ENCODE data around the gene DLG5.

DLG5 gene

DNA sequence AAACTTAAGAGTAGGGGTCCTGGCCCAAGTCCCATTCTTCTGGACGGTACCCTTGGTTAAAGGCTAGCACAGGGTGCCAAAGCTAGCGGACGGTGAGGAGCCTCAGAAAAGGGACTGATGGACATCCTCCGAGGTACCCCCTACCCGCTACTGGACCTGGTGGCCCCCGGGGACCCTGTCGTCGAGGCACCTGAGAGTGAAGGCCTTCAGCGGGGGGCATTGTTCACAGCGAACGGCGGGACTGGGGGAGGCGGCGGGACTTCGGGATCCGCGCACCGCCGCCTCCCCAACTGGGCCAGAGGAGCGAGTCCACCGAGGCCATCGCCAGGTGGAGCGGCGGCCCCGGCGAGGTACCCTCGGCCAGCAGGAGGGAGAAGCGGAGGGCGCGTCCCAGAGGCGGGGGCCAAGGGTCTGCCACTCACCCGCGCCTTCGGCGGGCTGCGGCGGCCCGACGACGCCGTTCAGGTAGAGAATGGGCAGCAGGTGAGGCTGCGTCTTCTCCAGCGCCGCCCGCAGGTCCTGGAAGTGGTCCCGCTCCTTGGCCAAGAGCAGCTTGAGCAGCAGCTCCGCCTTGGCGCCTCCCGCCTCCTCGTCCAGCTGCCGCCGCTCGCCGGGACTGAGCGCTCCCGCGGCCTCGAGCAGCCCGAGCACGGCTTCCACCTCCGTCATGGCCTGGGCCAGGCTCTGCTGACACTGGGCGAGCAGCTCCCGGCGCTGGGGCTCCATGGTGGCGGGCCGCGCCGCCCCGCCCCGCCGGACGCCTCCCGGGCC is 575 bp downstream of the DLG5 start (continued):
- TF ChIP-seq, protein P1, sequence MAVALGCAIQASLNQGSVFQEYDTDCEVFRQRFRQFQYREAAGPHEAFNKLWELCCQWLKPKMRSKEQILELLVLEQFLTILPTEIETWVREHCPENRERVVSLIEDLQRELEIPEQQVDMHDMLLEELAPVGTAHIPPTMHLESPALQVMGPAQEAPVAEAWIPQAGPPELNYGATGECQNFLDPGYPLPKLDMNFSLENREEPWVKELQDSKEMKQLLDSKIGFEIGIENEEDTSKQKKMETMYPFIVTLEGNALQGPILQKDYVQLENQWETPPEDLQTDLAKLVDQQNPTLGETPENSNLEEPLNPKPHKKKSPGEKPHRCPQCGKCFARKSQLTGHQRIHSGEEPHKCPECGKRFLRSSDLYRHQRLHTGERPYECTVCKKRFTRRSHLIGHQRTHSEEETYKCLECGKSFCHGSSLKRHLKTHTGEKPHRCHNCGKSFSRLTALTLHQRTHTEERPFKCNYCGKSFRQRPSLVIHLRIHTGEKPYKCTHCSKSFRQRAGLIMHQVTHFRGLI (tag by site-specific recombination; IDR thresholded peaks at IDR 0.05): no peak
- TF ChIP-seq MZF1 (tag by site-specific recombination; IDR thresholded peaks at IDR 0.05; ENCODE audit: borderline replicate concordance): no peak
- TF ChIP-seq BCL11A (tag by site-specific recombination; IDR thresholded peaks at IDR 0.05; ENCODE audit: low read depth): no peak
- TF ChIP-seq, protein P2, sequence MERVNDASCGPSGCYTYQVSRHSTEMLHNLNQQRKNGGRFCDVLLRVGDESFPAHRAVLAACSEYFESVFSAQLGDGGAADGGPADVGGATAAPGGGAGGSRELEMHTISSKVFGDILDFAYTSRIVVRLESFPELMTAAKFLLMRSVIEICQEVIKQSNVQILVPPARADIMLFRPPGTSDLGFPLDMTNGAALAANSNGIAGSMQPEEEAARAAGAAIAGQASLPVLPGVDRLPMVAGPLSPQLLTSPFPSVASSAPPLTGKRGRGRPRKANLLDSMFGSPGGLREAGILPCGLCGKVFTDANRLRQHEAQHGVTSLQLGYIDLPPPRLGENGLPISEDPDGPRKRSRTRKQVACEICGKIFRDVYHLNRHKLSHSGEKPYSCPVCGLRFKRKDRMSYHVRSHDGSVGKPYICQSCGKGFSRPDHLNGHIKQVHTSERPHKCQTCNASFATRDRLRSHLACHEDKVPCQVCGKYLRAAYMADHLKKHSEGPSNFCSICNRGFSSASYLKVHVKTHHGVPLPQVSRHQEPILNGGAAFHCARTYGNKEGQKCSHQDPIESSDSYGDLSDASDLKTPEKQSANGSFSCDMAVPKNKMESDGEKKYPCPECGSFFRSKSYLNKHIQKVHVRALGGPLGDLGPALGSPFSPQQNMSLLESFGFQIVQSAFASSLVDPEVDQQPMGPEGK (tag by site-specific recombination; IDR thresholded peaks at IDR 0.05): peak; percentile 66; the same call in 1 of the 2 replicates
- TF ChIP-seq ZNF426 (tag by site-specific recombination; IDR thresholded peaks at IDR 0.05): no peak
- no peak for TF ChIP-seq ZNF221 (tag by site-specific recombination; IDR thresholded peaks at IDR 0.05; ENCODE audit: borderline replicate concordance)
- TF ChIP-seq ZNF626 (tag by site-specific recombination; IDR thresholded peaks at IDR 0.05): no peak
- TF ChIP-seq ZNF324 (tag by site-specific recombination; IDR thresholded peaks at IDR 0.05): no peak
- peak; percentile 48; the same call in 1 of the 2 replicates for TF ChIP-seq ZBTB20 (tag by site-specific recombination; IDR thresholded peaks at IDR 0.05)
- no peak for TF ChIP-seq ZNF10 (tag by site-specific recombination; IDR thresholded peaks at IDR 0.05)
- no peak for TF ChIP-seq ZNF175 (tag by site-specific recombination; IDR thresholded peaks at IDR 0.05)
- TF ChIP-seq, protein P3, sequence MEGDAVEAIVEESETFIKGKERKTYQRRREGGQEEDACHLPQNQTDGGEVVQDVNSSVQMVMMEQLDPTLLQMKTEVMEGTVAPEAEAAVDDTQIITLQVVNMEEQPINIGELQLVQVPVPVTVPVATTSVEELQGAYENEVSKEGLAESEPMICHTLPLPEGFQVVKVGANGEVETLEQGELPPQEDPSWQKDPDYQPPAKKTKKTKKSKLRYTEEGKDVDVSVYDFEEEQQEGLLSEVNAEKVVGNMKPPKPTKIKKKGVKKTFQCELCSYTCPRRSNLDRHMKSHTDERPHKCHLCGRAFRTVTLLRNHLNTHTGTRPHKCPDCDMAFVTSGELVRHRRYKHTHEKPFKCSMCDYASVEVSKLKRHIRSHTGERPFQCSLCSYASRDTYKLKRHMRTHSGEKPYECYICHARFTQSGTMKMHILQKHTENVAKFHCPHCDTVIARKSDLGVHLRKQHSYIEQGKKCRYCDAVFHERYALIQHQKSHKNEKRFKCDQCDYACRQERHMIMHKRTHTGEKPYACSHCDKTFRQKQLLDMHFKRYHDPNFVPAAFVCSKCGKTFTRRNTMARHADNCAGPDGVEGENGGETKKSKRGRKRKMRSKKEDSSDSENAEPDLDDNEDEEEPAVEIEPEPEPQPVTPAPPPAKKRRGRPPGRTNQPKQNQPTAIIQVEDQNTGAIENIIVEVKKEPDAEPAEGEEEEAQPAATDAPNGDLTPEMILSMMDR (tag by site-specific recombination; IDR thresholded peaks at IDR 0.05): peak; percentile 74
- TF ChIP-seq, protein P4, sequence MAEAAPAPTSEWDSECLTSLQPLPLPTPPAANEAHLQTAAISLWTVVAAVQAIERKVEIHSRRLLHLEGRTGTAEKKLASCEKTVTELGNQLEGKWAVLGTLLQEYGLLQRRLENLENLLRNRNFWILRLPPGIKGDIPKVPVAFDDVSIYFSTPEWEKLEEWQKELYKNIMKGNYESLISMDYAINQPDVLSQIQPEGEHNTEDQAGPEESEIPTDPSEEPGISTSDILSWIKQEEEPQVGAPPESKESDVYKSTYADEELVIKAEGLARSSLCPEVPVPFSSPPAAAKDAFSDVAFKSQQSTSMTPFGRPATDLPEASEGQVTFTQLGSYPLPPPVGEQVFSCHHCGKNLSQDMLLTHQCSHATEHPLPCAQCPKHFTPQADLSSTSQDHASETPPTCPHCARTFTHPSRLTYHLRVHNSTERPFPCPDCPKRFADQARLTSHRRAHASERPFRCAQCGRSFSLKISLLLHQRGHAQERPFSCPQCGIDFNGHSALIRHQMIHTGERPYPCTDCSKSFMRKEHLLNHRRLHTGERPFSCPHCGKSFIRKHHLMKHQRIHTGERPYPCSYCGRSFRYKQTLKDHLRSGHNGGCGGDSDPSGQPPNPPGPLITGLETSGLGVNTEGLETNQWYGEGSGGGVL (tag by site-specific recombination; IDR thresholded peaks at IDR 0.05): 0 out of 2 replicates have a peak, but pooled peaks have one; percentile 21
- TF ChIP-seq ZNF335 (tag by site-specific recombination; conservative IDR thresholded peaks at IDR 0.05): peak; percentile 66
- no peak for TF ChIP-seq ZNF146 (tag by site-specific recombination; IDR thresholded peaks at IDR 0.05)
- TF ChIP-seq ZNF423 (tag by site-specific recombination; IDR thresholded peaks at IDR 0.05): no peak
- no peak for TF ChIP-seq ZNF530 (tag by site-specific recombination; IDR thresholded peaks at IDR 0.05; ENCODE audit: low read depth)
- TF ChIP-seq, protein P5, sequence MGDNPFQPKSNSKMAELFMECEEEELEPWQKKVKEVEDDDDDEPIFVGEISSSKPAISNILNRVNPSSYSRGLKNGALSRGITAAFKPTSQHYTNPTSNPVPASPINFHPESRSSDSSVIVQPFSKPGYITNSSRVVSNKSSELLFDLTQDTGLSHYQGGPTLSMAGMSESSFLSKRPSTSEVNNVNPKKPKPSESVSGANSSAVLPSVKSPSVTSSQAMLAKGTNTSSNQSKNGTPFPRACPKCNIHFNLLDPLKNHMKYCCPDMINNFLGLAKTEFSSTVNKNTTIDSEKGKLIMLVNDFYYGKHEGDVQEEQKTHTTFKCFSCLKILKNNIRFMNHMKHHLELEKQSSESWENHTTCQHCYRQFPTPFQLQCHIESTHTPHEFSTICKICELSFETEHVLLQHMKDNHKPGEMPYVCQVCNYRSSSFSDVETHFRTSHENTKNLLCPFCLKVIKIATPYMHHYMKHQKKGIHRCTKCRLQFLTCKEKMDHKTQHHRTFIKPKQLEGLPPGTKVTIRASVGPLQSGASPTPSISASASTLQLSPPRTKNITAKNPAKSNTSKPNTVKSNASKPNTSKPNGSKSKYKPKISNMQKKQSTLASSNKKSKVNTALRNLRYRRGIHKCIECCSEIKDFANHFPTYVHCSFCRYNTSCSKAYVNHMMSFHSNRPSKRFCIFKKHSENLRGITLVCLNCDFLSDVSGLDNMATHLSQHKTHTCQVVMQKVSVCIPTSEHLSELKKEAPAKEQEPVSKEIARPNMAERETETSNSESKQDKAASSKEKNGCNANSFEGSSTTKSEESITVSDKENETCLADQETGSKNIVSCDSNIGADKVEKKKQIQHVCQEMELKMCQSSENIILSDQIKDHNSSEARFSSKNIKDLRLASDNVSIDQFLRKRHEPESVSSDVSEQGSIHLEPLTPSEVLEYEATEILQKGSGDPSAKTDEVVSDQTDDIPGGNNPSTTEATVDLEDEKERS (tag by site-specific recombination; IDR thresholded peaks at IDR 0.05): no peak
- 0 out of 2 replicates have a peak, but pooled peaks have one; percentile 66 for TF ChIP-seq ZFP37 (tag by site-specific recombination; IDR thresholded peaks at IDR 0.05)
- TF ChIP-seq ZNF223 (tag by site-specific recombination; IDR thresholded peaks at IDR 0.05): no peak
- TF ChIP-seq ZNF473 (tag by site-specific recombination; IDR thresholded peaks at IDR 0.05): no peak
- TF ChIP-seq, protein P6, sequence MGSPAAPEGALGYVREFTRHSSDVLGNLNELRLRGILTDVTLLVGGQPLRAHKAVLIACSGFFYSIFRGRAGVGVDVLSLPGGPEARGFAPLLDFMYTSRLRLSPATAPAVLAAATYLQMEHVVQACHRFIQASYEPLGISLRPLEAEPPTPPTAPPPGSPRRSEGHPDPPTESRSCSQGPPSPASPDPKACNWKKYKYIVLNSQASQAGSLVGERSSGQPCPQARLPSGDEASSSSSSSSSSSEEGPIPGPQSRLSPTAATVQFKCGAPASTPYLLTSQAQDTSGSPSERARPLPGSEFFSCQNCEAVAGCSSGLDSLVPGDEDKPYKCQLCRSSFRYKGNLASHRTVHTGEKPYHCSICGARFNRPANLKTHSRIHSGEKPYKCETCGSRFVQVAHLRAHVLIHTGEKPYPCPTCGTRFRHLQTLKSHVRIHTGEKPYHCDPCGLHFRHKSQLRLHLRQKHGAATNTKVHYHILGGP (tag by site-specific recombination; IDR thresholded peaks at IDR 0.05): no peak
- TF ChIP-seq YY2 (tag by site-specific recombination; IDR thresholded peaks at IDR 0.05): no peak
- TF ChIP-seq, protein P7, sequence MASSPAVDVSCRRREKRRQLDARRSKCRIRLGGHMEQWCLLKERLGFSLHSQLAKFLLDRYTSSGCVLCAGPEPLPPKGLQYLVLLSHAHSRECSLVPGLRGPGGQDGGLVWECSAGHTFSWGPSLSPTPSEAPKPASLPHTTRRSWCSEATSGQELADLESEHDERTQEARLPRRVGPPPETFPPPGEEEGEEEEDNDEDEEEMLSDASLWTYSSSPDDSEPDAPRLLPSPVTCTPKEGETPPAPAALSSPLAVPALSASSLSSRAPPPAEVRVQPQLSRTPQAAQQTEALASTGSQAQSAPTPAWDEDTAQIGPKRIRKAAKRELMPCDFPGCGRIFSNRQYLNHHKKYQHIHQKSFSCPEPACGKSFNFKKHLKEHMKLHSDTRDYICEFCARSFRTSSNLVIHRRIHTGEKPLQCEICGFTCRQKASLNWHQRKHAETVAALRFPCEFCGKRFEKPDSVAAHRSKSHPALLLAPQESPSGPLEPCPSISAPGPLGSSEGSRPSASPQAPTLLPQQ (tag by site-specific recombination; IDR thresholded peaks at IDR 0.05): peak; percentile 19; the same call in 1 of the 2 replicates
- no peak for TF ChIP-seq ZBTB8A (tag by site-specific recombination; IDR thresholded peaks at IDR 0.05)
- TF ChIP-seq ZNF350 (tag by site-specific recombination; IDR thresholded peaks at IDR 0.05): no peak

All from HEK293 (cell line).